Epithelial cell of proximal tubule (primary cell): Measurements from ENCODE around the gene GPR17. TPM values are rescaled to one million over a fixed set of nuclear protein-coding genes. Genes with fewer than 3 reads are reported as not detected.

Experiments
- DNase-seq: peaks from one replicate; pipeline ENCODE4 v3.0.0-alpha.2; 2011; ENCODE audit warnings: low read depth
- H3K4me3 ChIP-seq: 2 replicates; pipeline ENCODE4 v1.5.1; 2011; ENCODE audit warnings: low read depth, mild to moderate bottlenecking, low read length
- total RNA-seq: library from RNA; depleted of rRNA; stranded (reverse); fragments of >200 nt; gene quantifications from 2 replicates; pipeline ENCODE4 v1.2.3, GENCODE V29; 2015
- TF ChIP-seq, protein P1 (sequence below): conservative IDR thresholded peaks from 2 replicates; pipeline ENCODE4 v1.5.1; 2012; ENCODE audit warnings: low read depth, mild to moderate bottlenecking, low read length

The GPR17 gene
- total RNA-seq, 1 donor from 2014 or later = not detected

- H3K4me3 ChIP-seq = no peak overlapping the region
- DNase-seq = no peak
- TF ChIP-seq, protein P1, sequence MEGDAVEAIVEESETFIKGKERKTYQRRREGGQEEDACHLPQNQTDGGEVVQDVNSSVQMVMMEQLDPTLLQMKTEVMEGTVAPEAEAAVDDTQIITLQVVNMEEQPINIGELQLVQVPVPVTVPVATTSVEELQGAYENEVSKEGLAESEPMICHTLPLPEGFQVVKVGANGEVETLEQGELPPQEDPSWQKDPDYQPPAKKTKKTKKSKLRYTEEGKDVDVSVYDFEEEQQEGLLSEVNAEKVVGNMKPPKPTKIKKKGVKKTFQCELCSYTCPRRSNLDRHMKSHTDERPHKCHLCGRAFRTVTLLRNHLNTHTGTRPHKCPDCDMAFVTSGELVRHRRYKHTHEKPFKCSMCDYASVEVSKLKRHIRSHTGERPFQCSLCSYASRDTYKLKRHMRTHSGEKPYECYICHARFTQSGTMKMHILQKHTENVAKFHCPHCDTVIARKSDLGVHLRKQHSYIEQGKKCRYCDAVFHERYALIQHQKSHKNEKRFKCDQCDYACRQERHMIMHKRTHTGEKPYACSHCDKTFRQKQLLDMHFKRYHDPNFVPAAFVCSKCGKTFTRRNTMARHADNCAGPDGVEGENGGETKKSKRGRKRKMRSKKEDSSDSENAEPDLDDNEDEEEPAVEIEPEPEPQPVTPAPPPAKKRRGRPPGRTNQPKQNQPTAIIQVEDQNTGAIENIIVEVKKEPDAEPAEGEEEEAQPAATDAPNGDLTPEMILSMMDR = no peak
Observed at GRCh38 chr2:127652786-127653357, 6.9 kb downstream of the GPR17 start.

DNA sequence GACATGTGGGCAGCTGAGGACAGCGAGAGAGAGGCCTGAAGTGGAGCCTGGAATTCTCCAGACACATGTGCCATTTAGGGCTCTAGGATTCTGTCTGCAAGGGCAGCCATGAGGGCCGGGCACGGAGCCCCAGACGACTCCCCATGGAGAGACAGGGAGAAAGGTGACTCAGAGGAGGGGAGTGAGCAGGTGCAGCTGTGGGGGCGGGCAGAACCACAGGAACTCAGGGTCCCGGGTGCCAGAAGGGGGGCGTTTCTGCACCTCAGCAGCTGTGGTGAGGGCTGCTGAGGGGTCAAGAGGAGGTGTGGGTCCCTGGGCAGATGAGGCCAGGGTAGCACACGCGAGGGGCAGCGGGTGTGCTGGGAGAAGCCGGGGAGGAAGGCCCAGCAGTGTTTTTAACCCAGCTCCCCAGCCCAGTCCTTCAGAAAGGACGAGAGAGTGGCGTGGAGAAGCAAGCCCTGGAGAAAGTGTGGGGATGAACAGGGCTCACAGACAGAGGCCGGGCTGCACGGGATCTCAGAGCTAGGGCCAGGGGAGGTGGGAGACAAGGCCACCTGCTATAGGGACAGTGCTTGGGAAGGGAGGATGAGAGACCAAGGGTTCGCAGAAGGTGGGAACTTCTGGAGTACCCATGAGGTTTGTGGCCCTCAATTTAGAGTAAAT is 7.6 kb downstream of the GPR17 start:
- TF ChIP-seq, protein P1 = no peak
- no peak overlapping the region for H3K4me3 ChIP-seq
- DNase-seq = no peak

DNA sequence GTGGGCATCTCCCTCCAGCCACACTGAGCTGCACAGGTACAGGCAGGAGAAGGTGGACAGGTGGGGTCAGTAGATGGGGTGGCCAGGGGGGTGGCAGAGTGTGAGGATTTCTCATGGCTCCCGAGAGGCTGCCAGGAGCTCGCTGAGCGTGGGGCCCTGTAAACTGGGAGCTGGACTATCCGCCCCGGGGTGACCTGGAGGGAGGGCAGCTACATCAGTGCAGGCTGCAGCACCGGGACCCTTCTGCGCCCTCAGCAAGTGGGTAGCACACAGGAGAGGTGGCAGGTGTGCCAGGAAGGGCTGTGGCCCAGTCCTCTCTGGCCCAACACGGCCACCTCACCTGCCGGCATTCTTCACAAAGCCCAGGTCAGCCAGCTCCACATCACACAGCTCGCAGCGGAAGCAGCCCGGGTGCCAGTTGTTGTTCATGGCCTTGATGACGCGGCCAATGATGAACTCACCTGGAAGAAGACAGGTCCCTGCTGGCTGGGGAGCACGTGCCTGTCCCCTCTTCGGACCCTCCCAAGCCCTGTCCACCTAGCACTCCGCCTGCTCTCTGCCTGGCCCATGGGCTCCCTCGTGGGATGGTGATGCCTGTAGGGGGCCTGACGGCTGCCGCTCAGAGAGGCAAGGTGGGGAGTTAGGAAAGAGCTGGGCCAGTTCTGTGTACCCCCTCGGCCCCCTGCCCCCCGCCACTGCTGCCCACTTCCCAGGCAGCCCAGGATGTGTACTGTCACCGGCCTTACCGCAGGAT is 8.3 kb downstream of the GPR17 start:
- H3K4me3 ChIP-seq = no peak overlapping the region
- DNase-seq = no peak
- TF ChIP-seq, protein P1 = no peak

GRCh38 chr2:127654838-127655175 is 8.9 kb downstream of the GPR17 start:
- no peak overlapping the region for H3K4me3 ChIP-seq
- no peak for DNase-seq
- TF ChIP-seq, protein P1 = no peak

DNA sequence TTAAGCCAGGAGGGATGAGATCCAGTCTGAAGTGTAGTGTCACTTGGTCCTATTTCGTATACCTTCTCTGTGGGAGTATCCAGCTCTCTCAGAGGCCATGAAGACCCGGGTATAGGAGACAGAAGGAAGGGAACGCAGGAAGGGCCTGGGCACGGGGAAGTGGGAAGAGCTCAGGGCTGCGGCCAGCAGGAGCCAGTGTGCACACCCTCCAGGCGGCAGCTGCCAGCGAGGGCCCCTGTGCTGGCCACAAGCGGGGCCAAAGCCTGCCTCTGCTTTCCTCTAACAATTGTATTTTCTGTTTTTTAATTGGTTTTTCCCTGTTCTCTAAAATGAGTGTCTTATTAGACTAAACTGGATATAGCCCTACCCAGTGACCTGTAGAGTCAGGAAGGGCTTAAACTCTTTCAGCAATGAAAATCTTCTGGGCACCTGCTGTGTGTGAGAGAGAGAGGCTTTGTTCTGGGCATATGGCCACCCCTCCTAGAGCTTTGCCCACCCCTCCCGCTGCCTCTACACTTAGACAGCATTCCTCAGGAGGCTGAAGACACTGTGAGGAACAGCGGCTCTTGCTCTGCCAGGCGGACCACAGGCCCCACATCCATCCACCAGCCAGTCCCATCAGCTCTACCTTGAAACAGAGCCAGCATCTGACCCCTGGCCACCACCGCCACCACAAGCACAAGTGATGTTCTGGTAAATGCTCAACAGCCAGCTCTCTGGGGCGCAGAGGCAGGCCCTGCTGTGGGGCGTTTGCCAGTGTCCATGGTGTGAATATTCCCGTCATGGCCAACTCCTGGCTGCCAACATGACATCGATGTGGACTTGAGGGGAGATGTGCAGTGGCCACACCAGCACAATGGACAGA is 9.5 kb downstream of the GPR17 start:
- no peak for DNase-seq
- H3K4me3 ChIP-seq = no peak overlapping the region
- TF ChIP-seq, protein P1 = no peak

DNA sequence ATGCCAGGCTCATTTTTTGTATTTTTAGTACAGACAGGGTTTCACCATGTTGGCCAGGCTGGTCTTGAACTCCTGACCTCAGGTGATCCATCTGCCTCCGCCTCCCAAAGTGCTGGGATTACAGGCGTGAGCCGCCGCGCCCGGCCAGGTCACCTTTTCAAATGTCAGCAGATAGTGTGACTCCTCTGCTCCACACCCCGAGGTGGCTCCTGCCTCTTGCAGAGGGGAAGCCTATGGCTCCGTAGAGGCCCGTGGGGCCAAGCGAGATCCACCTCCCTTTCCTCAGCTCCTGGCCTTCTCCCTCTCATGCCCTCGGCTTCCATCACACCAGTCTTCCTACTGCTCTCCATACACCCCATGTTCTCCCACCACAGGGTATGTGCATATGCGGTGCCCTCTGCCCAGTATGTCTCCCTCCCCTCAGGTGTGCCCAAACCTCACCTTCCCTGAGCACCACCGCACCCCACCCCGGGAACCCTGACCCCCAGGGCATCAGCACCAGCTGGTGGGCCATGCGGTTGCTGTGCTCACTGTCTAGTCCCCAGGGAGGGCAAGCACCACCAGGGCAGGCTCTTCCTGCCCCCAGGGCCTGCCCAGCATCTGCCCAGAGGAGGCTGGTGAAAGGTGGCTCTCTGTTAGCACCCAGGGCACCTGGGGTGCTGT is 10.7 kb downstream of the GPR17 start:
- no peak overlapping the region for H3K4me3 ChIP-seq
- no peak for DNase-seq
- TF ChIP-seq, protein P1 = no peak
